ENCODE results near the gene KIFC3. TPM values are rescaled to one million over a fixed set of nuclear protein-coding genes. Genes with fewer than 3 reads are reported as not detected.

Gene KIFC3
- total RNA-seq, 1 donor from 2014 or later = 27.9 TPM

GRCh38 chr16:57765160-57765728 lies 37.0 kb downstream of the KIFC3 start:
- DNase-seq = no peak

GRCh38 chr16:57764341-57765159 lies 37.7 kb downstream of the KIFC3 start:
- no peak for DNase-seq

- no peak for DNase-seq
Observed at GRCh38 chr16:57764006-57764340, 38.3 kb downstream of the KIFC3 start.

- DNase-seq = no peak
Observed at GRCh38 chr16:57763285-57764005, 38.8 kb downstream of the KIFC3 start.

GRCh38 chr16:57762365-57763040 lies 39.8 kb downstream of the KIFC3 start:
- DNase-seq = no peak

- no peak for DNase-seq
Observed at GRCh38 chr16:57761957-57762356, 40.3 kb downstream of the KIFC3 start.

GRCh38 chr16:57761301-57761700 lies 41.0 kb downstream of the KIFC3 start:
- DNase-seq = no peak

- no peak for DNase-seq
Observed at GRCh38 chr16:57760357-57761160, 41.7 kb downstream of the KIFC3 start.

- peak; percentile 37 for DNase-seq
Observed at GRCh38 chr16:57759541-57760356, 42.5 kb downstream of the KIFC3 start.

- DNase-seq = no peak
Observed at GRCh38 chr16:57759131-57759530, 43.2 kb downstream of the KIFC3 start.

GRCh38 chr16:57758331-57759117 lies 43.8 kb downstream of the KIFC3 start:
- no peak for DNase-seq

- DNase-seq = no peak
Observed at GRCh38 chr16:57757883-57758282, 44.4 kb downstream of the KIFC3 start.

GRCh38 chr16:57757326-57757786 lies 44.9 kb downstream of the KIFC3 start:
- DNase-seq = peak; percentile 86

GRCh38 chr16:57756424-57757325 lies 45.6 kb downstream of the KIFC3 start:
- no peak for DNase-seq

GRCh38 chr16:57755726-57756423 lies 46.4 kb downstream of the KIFC3 start:
- DNase-seq = no peak

- DNase-seq = no peak
Observed at GRCh38 chr16:57755061-57755684, 47.1 kb downstream of the KIFC3 start.

GRCh38 chr16:57754354-57755060 lies 47.8 kb downstream of the KIFC3 start:
- DNase-seq = no peak

Data from tongue (tissue), 2 donors.